Keratinocyte (primary cell): ENCODE data around the gene STK33. TPM values are rescaled to one million over a fixed set of nuclear protein-coding genes. Genes with fewer than 3 reads are reported as not detected.

Source experiments
- DNase-seq: peaks from one replicate; pipeline ENCODE4 v3.0.0-alpha.2; 2011; ENCODE audit warnings: low read depth, missing footprints, low spot score
- FAIRE-seq: peaks from 2 replicates; lab custom pipeline; 2011; peaks lifted over from hg19 to GRCh38; lab: Jason Lieb, UNC
- H2AFZ ChIP-seq: 2 replicates; pipeline ENCODE4 v1.6.0; 2012; ENCODE audit warnings: low read length, control low read depth, inconsistent platforms; ENCODE audit not compliant: control insufficient read depth
- H3K27ac ChIP-seq: 2 replicates; pipeline ENCODE4 v1.5.1; 2011; ENCODE audit warnings: low read length; ENCODE audit not compliant: control insufficient read depth, insufficient read depth
- H3K27me3 ChIP-seq: 3 replicates; pipeline ENCODE4 v1.6.0; 2011; ENCODE audit warnings: low read length; ENCODE audit not compliant: control insufficient read depth, insufficient read depth; ENCODE audit errors: extremely low read depth
- H3K36me3 ChIP-seq, 2 experiments: 2 replicates in 1 of 2; 3 replicates in 1 of 2; pipeline ENCODE4 v1.5.1; 2011; ENCODE audit warnings: low read length in 2 of 2, mild to moderate bottlenecking in 1 of 2; ENCODE audit not compliant: control insufficient read depth in 2 of 2, insufficient read depth in 2 of 2; ENCODE audit errors: extremely low read depth in 1 of 2
- H3K4me1 ChIP-seq: 3 replicates; pipeline ENCODE4 v1.5.1; 2011; ENCODE audit warnings: low read length; ENCODE audit not compliant: control insufficient read depth, insufficient read depth; ENCODE audit errors: extremely low read depth
- H3K4me2 ChIP-seq: 3 replicates; pipeline ENCODE4 v1.6.0; 2011; ENCODE audit warnings: low read depth, low read length; ENCODE audit not compliant: control insufficient read depth, insufficient read depth; ENCODE audit errors: extremely low read depth
- H3K4me3 ChIP-seq, 3 experiments: fragments of 200-600 bp in 1 of 3; sonication (generic) in 1 of 3; 2 replicates in 2 of 3; 3 replicates in 1 of 3; pipeline ENCODE4 v1.5.1; 2011 to 2016; ENCODE audit warnings: low read length in 3 of 3, mild to moderate bottlenecking in 3 of 3, control low read depth in 2 of 3, inconsistent platforms in 1 of 3, low read depth in 1 of 3, mixed read lengths in 1 of 3, mixed run types in 1 of 3, moderate library complexity in 1 of 3; ENCODE audit not compliant: control insufficient read depth in 2 of 3, insufficient read depth in 2 of 3; ENCODE audit errors: extremely low read depth in 1 of 3
- H3K79me2 ChIP-seq: 2 replicates; pipeline ENCODE4 v1.6.0; 2012; ENCODE audit warnings: low read length; ENCODE audit not compliant: control insufficient read depth, insufficient read depth
- H3K9ac ChIP-seq: 3 replicates; pipeline ENCODE4 v1.6.0; 2011; ENCODE audit warnings: low read length; ENCODE audit not compliant: control insufficient read depth, insufficient read depth; ENCODE audit errors: extremely low read depth
- H3K9me1 ChIP-seq: 3 replicates; pipeline ENCODE4 v1.6.0; 2011; ENCODE audit warnings: low read length; ENCODE audit not compliant: control insufficient read depth, insufficient read depth; ENCODE audit errors: extremely low read depth
- H3K9me3 ChIP-seq: 2 replicates; pipeline ENCODE4 v1.5.1; 2012; ENCODE audit warnings: low read depth, low read length; ENCODE audit not compliant: control insufficient read depth
- H4K20me1 ChIP-seq: 3 replicates; pipeline ENCODE4 v1.6.0; 2011; ENCODE audit warnings: low read length; ENCODE audit not compliant: control insufficient read depth, insufficient read depth; ENCODE audit errors: extremely low read depth
- EZH2 ChIP-seq: IDR thresholded peaks from one replicate; pipeline ENCODE4 v1.6.1; 2012; ENCODE audit warnings: inconsistent platforms, mild to moderate bottlenecking, low read length, moderate library complexity
- dilution Hi-C: fragments of 300-500 bp; cut with MboI; formaldehyde crosslinking; loops from one replicate; pipeline ENCODE4 v1.7.0; 2020; ENCODE audit warnings: low sequenced_read_pairs; ENCODE audit not compliant: extremely low pct_ligation_motif_present
- polyA plus RNA-seq, 5 experiments: library from polyadenylated mRNA; depleted of rRNA in 3 of 5; stranded (reverse) in 3 of 5; stranded (forward) in 1 of 5; unstranded in 1 of 5; fragments of >200 nt; gene quantifications; 1 replicate in 1 of 5; 2 replicates in 3 of 5; 3 replicates in 1 of 5; pipeline versions ENCODE4 v1.2.1 to v1.2.3, GENCODE V29; 2011 to 2012; ENCODE audit warnings: missing spikeins in 2 of 5, low read depth in 1 of 5, low replicate concordance in 1 of 5
- TF ChIP-seq, protein P1 (sequence below), 3 experiments: IDR thresholded peaks in 1 of 3; conservative IDR thresholded peaks in 1 of 3; optimal IDR thresholded peaks in 1 of 3; 2 replicates in 2 of 3; 3 replicates in 1 of 3; pipeline versions ENCODE3 to v1.5.1; 2011; ENCODE audit warnings: low read length in 3 of 3, mild to moderate bottlenecking in 3 of 3, moderate library complexity in 2 of 3, control low read depth in 1 of 3, inconsistent platforms in 1 of 3; ENCODE audit not compliant: insufficient read depth in 2 of 3; ENCODE audit errors: extremely low read depth in 1 of 3

Gene STK33
- polyA plus RNA-seq, 1 donor (not counting 4 experiments of a cell fraction or from before 2014, with no cell fraction given), result 0.05 TPM

DNA sequence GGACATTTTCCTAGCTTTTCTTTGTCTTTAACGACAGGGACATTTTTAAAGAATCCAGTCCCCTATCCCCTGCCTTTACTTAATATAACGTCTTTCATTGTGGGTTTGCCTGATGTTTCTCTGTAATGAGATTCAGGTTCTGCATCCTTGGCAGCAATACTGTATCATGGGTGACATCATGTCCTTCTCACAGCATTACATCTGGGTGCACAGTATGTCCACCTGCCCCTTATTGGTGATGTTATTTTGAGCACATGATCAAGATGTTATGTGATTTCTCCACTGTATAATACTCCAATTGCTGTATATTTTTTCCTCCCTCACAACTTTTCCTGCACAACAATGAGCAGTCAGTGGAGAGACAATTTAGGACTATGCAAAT is 9.7 kb upstream of the STK33 start:
- H3K27me3 ChIP-seq, result no peaks in the 10 kb centered on the region
- H3K4me1 ChIP-seq, result peaks cover 17% of the 10 kb centered on the region
- H3K79me2 ChIP-seq, result no peaks in the 10 kb centered on the region
- H3K9me1 ChIP-seq, result no peaks in the 10 kb centered on the region
- H3K4me3 ChIP-seq, result no peak overlapping the region
- DNase-seq (no peak), FAIRE-seq (peak; percentile 5)
- H3K9me3 ChIP-seq, result no peaks in the 10 kb centered on the region
- dilution Hi-C loops, result no loop called here
- TF ChIP-seq EZH2, result no peak
- TF ChIP-seq, protein P1, sequence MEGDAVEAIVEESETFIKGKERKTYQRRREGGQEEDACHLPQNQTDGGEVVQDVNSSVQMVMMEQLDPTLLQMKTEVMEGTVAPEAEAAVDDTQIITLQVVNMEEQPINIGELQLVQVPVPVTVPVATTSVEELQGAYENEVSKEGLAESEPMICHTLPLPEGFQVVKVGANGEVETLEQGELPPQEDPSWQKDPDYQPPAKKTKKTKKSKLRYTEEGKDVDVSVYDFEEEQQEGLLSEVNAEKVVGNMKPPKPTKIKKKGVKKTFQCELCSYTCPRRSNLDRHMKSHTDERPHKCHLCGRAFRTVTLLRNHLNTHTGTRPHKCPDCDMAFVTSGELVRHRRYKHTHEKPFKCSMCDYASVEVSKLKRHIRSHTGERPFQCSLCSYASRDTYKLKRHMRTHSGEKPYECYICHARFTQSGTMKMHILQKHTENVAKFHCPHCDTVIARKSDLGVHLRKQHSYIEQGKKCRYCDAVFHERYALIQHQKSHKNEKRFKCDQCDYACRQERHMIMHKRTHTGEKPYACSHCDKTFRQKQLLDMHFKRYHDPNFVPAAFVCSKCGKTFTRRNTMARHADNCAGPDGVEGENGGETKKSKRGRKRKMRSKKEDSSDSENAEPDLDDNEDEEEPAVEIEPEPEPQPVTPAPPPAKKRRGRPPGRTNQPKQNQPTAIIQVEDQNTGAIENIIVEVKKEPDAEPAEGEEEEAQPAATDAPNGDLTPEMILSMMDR (optimal IDR thresholded peaks at IDR 0.05 in 1 of 3, IDR thresholded peaks at IDR 0.05 in 1 of 3, conservative IDR thresholded peaks at IDR 0.05 in 1 of 3; ENCODE audit: extremely low read depth in 1 of 3, insufficient read depth in 2 of 3, low read length in 3 of 3), result no peak
- no peaks in the 10 kb centered on the region for H4K20me1 ChIP-seq
- H3K9ac ChIP-seq, result no peak overlapping the region
- no peaks in the 10 kb centered on the region for H3K36me3 ChIP-seq
- peak overlapping the region; percentile 14 for H3K4me2 ChIP-seq
- no peak overlapping the region for H2AFZ ChIP-seq
- H3K27ac ChIP-seq, result peak overlapping the region; percentile 84

DNA sequence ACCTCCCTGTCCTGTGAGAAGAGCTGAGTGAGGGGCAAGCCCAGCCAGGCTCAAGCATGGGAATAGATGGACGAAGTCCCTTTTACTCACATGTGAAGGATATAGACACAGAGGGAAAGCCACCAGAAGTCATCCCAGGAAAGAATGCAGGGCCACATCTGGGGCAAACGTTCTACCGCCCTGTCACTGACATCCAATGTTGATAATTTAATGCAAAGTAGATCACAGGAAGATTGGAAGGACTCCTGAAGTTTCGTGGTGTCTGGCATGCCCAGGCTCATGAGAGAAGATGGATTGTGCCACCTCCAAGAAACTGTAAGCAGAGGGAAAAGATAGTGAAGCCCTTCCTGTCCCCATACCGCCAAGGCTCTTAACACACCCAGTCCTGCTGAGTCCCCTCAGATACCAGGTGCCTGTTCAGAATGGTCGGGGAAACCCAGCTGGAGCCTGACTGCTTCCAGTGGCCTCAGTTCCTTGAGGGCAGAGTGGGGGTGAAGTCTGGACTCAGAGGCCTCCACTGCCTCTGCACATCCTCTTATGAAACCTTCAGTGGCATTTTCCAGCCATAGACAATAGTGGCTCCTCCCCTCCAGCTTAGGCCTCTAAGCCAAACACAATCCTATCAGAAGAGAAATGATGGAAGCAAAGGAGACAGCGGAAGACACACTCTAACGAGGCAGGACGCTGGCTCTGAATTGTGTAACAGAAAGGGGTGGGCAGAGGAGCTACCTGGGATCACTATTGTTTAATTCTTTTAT is 7.5 kb upstream of the STK33 start:
- no peaks in the 10 kb centered on the region for H3K9me1 ChIP-seq
- H3K4me2 ChIP-seq, result no peak overlapping the region
- no peaks in the 10 kb centered on the region for H3K27me3 ChIP-seq
- no peak overlapping the region for H3K27ac ChIP-seq
- H3K9me3 ChIP-seq, result no peaks in the 10 kb centered on the region
- FAIRE-seq (no peak), DNase-seq (no peak)
- H3K4me1 ChIP-seq, result peaks cover 17% of the 10 kb centered on the region
- no peak overlapping the region for H3K4me3 ChIP-seq
- dilution Hi-C loops, result no loop called here
- no peak overlapping the region for H3K9ac ChIP-seq
- TF ChIP-seq, protein P1 (optimal IDR thresholded peaks at IDR 0.05 in 1 of 3, IDR thresholded peaks at IDR 0.05 in 1 of 3, conservative IDR thresholded peaks at IDR 0.05 in 1 of 3; ENCODE audit: extremely low read depth in 1 of 3, insufficient read depth in 2 of 3, low read length in 3 of 3), result no peak
- TF ChIP-seq EZH2, result no peak
- no peak overlapping the region for H2AFZ ChIP-seq
- H3K36me3 ChIP-seq, result no peaks in the 10 kb centered on the region
- no peaks in the 10 kb centered on the region for H3K79me2 ChIP-seq
- H4K20me1 ChIP-seq, result no peaks in the 10 kb centered on the region
